HG02623 (cell line): ENCODE results near the gene LCORL.
A peak's percentile ranks its signal among the peaks of the same experiment; 100 is the strongest.
"Not testable (repeated sequence)": the region's sequence is repeated elsewhere in the genome, so short reads cannot be mapped to it uniquely, and the experiment has no call there.

Source experiments
- ATAC-seq: cut with Tn5 transposase; IDR thresholded peaks from one replicate; pipeline ENCODE4 v1.9.1; 2021; ENCODE audit warnings: moderate library complexity; ENCODE audit not compliant: unreplicated experiment

Gene LCORL

DNA sequence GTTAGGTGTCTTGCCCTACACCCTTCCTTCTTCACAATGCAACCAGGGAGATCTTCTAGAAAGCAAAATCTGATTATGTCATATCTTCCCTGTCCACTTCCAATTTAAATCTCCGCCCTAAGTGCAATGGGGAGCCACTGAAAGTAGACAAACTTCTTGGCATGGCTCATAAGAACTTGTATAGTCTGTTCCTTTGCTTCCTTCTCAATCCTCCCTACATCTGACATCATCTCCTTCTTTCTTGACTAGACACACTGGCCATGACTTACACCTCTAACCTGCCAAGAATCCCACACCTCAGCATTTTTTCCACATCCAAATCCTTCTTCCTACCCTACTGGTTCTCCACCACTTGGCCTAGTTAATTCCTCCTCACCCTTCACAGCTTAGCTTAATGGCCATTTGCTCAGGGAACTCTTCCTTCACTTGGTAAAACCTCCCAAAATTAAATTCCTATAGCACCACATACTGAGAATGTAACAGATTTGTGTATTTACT is 155.6 kb downstream of the LCORL start:
- ATAC-seq, result no peak

DNA sequence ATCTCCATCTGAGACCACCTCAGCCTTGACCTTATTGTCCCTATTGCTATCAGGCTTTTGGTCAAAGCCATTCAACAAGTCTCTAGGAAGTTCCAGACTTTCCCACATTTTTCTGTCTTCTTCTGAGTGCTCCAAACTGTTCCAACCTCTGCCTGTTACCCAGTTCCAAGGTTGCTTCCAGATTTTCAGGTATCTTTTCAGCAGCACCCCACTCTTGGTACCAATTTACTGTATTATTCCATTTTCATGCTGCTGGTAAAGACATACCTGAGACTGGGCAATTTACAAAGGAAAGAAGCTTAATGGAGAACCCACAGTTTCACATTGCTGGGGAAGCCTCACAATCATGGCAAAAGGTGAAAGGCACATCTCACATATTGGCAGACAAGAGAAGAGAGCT is 159.6 kb downstream of the LCORL start:
- not testable (repeated sequence) for ATAC-seq

DNA sequence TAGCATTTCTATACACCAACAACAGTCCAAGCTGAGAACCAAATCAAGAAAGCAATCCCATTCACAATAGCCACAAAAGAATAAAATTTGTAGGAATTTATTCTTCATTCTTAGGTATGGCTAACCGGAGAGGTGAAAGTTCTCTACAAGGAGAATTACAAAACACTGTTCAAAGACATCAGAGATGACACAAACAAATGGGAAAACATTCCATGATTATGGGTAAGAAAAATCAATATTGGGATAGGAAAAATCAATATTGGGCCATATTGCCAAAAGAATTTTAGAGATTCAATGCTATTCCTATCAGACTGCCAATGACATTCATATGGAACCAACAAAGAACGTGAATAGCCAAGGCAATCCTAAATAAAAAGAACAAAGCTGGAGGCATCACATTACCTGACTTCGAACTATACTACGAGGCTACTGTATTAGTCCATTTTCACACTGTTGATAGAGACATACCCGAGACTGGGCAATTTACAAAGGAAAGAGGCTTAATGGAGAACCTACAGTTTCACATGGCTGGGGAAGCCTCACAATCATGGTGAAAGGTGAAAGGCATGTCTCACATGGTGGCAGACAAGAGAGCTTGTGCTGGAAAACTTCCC is 161.7 kb downstream of the LCORL start:
- no peak for ATAC-seq

GRCh38 chr4:17854036-17854435 is 167.5 kb downstream of the LCORL start:
- ATAC-seq, result no peak

DNA sequence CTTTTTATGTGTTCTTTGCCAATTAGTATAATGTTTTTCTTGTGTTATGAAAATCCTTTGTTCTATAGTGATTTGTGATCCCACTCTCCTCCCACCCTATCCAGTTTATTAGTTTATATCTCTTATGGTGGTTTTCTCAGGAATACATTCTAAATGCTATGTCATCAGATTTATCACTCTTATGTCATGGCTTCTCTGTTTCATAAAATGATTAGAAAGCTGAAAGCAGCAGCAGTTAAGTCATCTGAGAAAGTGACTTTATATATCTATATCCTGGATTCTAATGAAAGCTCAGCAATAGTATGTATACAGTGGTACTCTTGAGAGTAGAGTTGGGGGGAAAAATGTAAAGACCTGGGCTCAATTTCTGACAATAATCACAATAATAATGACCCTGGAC is 169.6 kb downstream of the LCORL start:
- ATAC-seq, result no peak

- ATAC-seq, result not testable (repeated sequence)
Observed at GRCh38 chr4:17850295-17850694, 171.3 kb downstream of the LCORL start.

DNA sequence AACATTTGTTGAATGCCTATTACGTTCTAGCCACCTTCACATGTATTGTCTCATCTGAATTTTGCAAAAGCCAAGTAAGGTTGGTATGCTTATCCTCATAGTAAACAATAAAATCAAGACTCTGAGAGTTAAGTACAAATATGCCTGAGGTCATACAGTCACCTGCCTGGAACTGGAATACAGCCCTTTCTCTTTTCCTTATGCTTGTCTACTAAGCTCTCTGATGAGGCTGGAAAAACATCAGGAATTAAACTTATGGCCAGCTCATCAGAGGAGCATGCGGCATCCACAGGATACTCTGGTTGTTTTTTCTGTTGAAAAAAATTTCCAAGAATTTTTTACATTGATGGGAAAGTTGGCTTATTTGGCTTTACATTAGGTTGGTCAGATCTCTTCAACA is 175.3 kb downstream of the LCORL start:
- no peak for ATAC-seq

DNA sequence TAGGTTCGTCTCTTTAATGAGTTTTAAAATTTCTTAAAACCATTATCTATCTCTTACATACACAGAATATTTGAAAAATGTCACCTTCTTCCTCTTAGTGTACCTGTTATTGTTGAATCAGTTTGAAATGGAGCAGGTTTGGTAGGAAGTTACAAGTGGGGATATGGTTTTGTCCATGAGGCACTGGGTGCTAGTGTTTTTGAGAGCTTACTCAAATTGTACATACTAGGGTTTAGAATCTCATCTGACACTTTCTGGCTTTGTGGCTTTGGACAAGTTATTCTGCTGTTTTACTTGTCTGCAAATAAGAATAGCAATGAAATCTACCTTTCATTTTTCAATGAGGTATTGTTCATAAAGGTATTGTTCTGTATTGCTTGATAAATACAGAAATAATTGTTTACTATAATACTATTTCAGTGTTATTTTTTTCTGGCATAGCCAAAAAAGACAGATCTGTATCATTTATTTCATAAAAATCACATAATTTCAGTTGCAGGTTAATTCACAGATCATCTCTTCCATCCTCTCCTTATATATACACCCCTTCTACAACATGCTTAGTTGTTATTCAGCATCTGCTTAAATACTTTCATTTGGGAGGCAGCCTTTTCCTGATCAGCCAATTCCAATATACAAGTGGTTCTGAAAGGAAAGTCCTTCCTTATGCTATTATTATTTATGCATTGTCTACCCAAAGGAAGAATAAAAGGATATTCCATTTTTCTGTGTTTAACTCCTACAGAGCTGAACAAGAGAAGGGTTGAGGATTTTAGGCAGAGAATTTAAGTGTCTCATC is 197.5 kb downstream of the LCORL start:
- no peak for ATAC-seq

DNA sequence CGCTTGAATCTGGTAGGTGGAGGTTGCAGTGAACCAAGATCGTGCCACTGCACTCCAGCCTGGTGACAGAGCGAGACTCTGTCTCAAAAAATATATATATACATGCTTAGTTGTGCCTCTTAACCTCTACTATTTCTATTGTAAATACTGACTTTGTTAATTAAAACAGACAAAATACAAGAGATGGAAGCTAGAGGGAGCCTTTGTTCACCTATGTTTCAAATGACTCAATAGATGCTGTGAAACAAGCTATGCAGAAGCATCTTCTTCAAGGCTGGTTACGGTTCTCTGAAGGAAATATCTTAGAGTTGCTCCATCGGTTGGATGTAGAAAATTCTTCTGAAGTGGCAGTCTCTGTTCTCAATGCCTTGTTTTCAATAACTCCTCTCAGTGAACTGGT is 204.5 kb downstream of the LCORL start:
- ATAC-seq, result peak; percentile 79

GRCh38 chr4:17816142-17816541 is 205.4 kb downstream of the LCORL start:
- ATAC-seq, result no peak

GRCh38 chr4:17814140-17814539 is 207.4 kb downstream of the LCORL start:
- no peak for ATAC-seq

DNA sequence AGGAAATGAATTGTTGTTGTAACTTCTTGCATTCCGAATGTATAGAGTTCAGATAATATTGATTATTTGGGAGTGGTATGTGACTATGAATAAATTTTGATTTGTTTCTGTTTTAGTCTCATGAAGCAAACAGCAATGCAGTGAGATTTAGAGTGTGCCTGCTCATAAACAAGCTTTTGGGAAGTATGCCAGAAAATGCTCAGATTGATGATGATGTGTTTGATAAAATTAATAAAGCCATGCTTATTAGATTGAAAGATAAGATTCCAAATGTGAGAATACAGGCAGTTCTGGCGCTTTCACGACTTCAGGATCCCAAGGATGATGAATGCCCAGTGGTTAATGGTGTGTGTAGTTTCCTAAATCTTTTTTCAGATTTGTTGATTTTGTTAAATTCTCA is 208.8 kb downstream of the LCORL start:
- no peak for ATAC-seq

GRCh38 chr4:17812125-17812524 is 209.4 kb downstream of the LCORL start:
- ATAC-seq, result no peak

GRCh38 chr4:17811078-17811603 is 210.4 kb downstream of the LCORL start:
- ATAC-seq, result peak; percentile 27

- peak; percentile 86 for ATAC-seq
Observed at GRCh38 chr4:17810260-17811077, 211.1 kb downstream of the LCORL start, which contains the start of the genes DCAF16 and NCAPG. DCAF16 (minus strand) TSS chr4:17810757; CDS start chr4:17804141, 6,616 bp downstream. NCAPG (plus strand) TSS chr4:17810979; CDS start chr4:17811078, 99 bp downstream.

DNA sequence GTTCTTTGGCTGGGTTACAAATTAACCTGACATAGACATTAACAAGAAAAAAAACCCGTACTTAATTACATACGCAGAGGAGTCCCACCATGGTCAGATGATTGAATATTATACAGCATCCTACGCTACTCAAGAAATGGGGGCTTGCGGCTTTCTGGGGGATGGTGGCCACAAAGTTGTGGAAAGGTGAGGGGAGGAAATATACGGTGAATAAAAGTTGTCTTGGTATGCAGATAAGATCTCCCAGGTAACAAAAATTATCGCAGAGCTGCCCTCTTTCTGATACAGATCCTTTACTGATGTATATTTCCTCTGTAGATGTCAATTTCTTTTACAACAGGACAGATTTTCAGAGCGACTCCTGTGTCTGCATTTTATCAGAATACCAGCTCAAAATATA is 211.9 kb downstream of the LCORL start:
- ATAC-seq, result no peak

DNA sequence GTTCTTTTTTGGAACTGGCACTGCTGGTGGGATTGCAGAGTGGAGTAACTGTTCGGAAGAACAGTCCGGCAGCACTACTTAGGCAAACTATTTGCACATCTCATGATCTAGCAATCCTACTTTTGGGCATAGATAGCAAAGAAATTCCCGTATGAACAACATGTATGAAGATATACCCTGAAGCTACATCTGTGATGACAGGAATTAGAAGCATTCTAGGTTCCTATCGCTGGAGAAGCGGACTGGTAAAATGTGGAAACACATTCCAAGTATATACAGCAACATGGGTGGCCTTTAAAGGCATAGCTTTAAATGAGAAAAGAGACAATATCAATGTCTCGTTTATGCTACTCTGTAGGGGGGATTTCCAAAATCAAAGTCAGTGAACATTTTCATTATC is 214.1 kb downstream of the LCORL start:
- ATAC-seq, result no peak

GRCh38 chr4:17805580-17806155 is 215.9 kb downstream of the LCORL start:
- ATAC-seq, result no peak

DNA sequence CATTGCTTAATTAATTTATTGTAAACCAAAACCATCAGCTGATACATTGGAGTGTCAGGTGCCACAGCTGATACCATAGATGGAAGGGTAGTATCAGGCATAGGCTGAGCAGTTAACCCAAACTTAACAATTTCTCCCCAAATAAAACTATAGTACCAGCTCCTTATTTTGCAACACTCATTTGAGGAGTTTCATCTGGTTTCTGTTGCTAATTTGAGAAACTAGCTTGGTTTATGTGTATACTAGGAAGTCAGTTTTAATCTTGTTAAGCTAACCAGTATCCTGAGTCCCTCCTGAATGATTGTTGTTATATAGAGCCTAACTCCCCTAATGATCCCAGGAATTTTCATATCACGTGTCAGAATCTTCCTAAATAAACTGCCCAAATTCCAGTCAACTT is 223.7 kb downstream of the LCORL start:
- ATAC-seq, result no peak

DNA sequence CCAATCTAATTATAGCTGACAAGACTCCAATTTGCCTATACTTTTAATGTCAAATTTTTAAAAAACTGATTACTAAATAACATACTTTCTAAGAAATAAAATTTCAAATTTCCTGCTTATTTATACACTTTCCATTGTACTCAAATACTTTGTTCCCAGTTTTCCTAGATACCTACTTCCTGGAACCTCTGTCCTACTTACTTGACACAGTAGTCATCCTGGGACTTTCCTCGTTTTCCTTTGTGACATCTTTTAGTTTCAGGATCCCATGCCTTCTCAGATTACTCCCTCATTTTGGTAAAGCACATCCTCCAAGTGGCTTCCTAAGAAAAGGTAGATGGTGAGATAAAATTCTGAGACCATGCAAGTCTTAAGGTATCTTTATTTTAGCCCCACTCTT is 226.8 kb downstream of the LCORL start:
- no peak for ATAC-seq
